Activated CD4-positive, alpha-beta T cell treated with anti-CD3 and anti-CD28 coated beads for 36 hours (primary cell): ENCODE results near the gene LRRN1. TPM values are rescaled to one million over a fixed set of nuclear protein-coding genes. Genes with fewer than 3 reads are reported as not detected.
"Not testable (repeated sequence)": the region's sequence is repeated elsewhere in the genome, so short reads cannot be mapped to it uniquely, and the experiment has no call there.

Experiments used
- ATAC-seq: fragments of 200-7000 bp; cut with Tn5 transposase; one replicate; pipeline ENCODE4 v1.10.0; 2021; ENCODE audit warnings: mild to moderate bottlenecking, moderate library complexity
- CTCF ChIA-PET: fragments of 350-600 bp; sonication (Branson Sonifier 250); formaldehyde crosslinking; loops from one replicate; lab custom pipeline; 2021; ENCODE audit warnings: antibody characterized with exemption; lab: Charles Lee
- POLR2A ChIA-PET: fragments of 350-600 bp; sonication (Branson Sonifier 250); formaldehyde crosslinking; loops from one replicate; lab custom pipeline; 2021; ENCODE audit warnings: antibody characterized with exemption, inconsistent platforms; lab: Charles Lee
- DNase-seq: peaks from one replicate; pipeline ENCODE4 v3.0.0-alpha.2; 2020
- H3K27ac Mint-ChIP-seq: one replicate; pipeline ENCODE4 v1.8.0; 2021; ENCODE audit warnings: mixed read lengths
- H3K27me3 Mint-ChIP-seq: one replicate; pipeline ENCODE4 v1.8.0; 2021; ENCODE audit warnings: mixed read lengths
- H3K36me3 Mint-ChIP-seq: one replicate; pipeline ENCODE4 v1.8.0; 2021; ENCODE audit warnings: low read depth, mixed read lengths
- H3K4me1 Mint-ChIP-seq: one replicate; pipeline ENCODE4 v1.8.0; 2021; ENCODE audit warnings: mixed read lengths
- H3K4me3 Mint-ChIP-seq: one replicate; pipeline ENCODE4 v1.8.0; 2021; ENCODE audit warnings: mild to moderate bottlenecking, moderate library complexity, mixed read lengths
- H3K9me3 Mint-ChIP-seq: one replicate; pipeline ENCODE4 v1.8.0; 2021; ENCODE audit warnings: low read depth, mixed read lengths
- intact Hi-C, 2 experiments: fragments of 100-400 bp; cut with DNase I in 1 of 2; cut with micrococcal nuclease in 1 of 2; formaldehyde crosslinking; loops; one replicate each; pipeline versions ENCODE4 v1.14.2 to v1.15.1; 2022 to 2024; cut with DNase I, micrococcal nuclease
- total RNA-seq, 2 experiments: library from RNA; stranded (reverse); gene quantifications; one replicate each; pipeline ENCODE4 v1.2.3, GENCODE V29; 2021

Gene LRRN1
- total RNA-seq, 2 experiments from 2014 or later, result 0.09 to 0.16 TPM

DNA sequence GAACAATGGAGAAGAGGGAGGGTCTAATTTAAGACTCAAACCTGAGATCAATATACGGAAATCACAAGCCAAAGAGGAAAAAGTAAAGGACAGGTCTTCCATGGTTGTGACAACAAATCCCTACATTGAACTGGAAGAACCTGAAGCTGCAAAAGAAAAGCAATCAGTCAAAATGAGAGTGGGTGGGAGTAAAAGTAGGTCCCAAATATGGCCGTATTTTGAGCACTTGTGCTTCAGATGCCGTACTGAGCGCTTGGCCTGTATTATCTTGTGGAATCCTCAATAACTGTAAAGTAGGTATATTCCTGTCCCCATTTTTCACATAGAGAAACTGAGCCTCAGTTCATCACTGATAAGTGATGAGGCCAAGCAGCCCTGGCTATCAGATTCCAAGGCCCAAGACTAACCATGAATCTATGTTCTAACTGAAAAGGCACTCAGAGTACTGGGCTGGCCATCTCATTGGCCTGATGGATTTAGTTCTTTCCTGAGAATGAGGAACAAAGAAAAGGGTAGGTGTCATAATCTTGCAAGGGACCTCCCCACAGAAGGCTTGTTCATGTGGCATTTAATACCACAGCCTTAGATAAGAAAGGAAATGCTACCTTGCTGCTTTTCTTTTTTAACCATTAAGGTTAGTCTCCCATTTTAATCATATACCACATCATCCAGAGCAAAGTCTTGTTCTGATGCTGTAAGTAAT is 52.5 kb downstream of the LRRN1 start:
- no peaks in the 10 kb centered on the region for H3K36me3 Mint-ChIP-seq
- intact Hi-C loops, result no loop called here
- ATAC-seq (no peak), DNase-seq (no peak)
- no peaks in the 10 kb centered on the region for H3K27me3 Mint-ChIP-seq
- H3K9me3 Mint-ChIP-seq, result no peaks in the 10 kb centered on the region
- ChIA-PET POLR2A (no interaction called here), CTCF (no interaction called here)
- H3K4me3 Mint-ChIP-seq, result no peak overlapping the region
- no peaks in the 10 kb centered on the region for H3K4me1 Mint-ChIP-seq
- no peak overlapping the region for H3K27ac Mint-ChIP-seq

DNA sequence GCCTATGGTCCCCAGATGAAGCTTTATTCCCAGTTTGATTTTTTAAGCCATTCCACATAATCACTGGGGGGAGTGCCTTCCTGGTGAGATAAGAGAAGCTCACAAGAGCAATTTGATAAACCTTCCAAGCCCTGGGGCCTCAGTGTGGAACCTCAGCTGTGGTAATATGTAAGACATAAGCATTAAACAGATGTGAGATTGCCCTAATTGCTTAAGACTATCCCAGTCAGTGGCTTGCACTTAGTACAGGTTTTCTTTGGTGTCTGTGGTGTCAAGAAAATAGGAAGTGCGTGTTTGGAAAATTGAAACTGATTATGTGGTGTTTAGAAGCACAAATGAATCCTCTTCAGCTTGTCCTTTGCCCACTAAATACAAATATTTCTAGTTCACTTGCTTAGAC is 54.3 kb downstream of the LRRN1 start:
- ChIA-PET POLR2A (no interaction called here), CTCF (interaction anchor here (0.6 kb wide), 1 partner anchor 1698 kb away, joined by 3 read pairs; no protein-coding TSS in a partner anchor)
- no peak for DNase-seq
- Mint-ChIP-seq H3K4me1 (no peaks in the 10 kb centered on the region), H3K27me3 (no peaks in the 10 kb centered on the region), H3K27ac (no peak overlapping the region), H3K4me3 (no peak overlapping the region), H3K36me3 (no peaks in the 10 kb centered on the region), H3K9me3 (no peaks in the 10 kb centered on the region)
- no peak for ATAC-seq
- intact Hi-C loops, result no loop called here

DNA sequence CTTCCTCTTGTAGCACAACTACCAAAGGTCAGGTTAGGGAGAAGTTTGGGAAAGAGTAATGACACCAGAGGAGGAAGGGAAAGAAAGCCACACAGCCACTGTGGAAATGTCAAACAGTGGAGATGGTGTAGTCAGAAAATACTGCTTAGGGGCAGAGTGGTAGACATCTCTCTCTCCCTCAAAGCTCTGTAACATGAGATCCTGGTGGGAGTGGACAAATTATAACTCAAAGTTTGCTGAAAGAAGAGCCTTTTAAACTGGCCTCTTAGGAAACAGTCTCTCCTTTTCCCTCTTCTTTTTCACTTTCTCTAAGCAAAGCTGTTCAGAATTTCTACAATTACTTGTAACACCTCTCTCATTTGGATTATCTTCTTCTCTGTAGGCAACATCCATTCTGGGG is 55.8 kb downstream of the LRRN1 start:
- Mint-ChIP-seq H3K27me3 (no peaks in the 10 kb centered on the region), H3K9me3 (no peaks in the 10 kb centered on the region), H3K4me3 (no peak overlapping the region), H3K36me3 (no peaks in the 10 kb centered on the region), H3K27ac (no peak overlapping the region), H3K4me1 (no peaks in the 10 kb centered on the region)
- ChIA-PET CTCF (no interaction called here), POLR2A (no interaction called here)
- DNase-seq, result no peak
- intact Hi-C loops, result no loop called here
- ATAC-seq, result no peak

DNA sequence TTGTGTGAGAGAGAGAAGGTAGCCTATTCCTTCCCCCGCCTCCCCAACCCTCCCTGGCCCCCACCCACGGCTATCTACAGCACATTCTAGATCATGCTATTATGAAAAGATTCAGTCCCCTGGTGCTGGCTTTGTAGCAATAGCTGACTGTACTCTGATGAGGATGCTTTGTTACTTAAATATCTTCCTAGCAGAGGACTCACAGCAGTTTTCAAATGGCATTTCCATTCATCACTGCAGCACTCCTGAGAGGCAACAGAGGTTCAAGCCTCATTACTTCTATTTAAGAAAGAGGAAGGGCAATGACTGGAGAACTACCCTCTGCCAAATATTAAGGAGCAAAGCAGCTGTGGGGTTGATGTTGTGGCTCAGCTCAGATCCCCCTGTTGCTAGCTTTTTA is 61.0 kb downstream of the LRRN1 start:
- POLR2A ChIA-PET, result no interaction called here
- DNase-seq (no peak), ATAC-seq (no peak)
- H3K4me1 Mint-ChIP-seq, result no peaks in the 10 kb centered on the region
- H3K4me3 Mint-ChIP-seq, result no peak overlapping the region
- H3K9me3 Mint-ChIP-seq, result no peaks in the 10 kb centered on the region
- intact Hi-C loops, result no loop called here
- CTCF ChIA-PET, result no interaction called here
- H3K27ac Mint-ChIP-seq, result no peak overlapping the region
- H3K36me3 Mint-ChIP-seq, result no peaks in the 10 kb centered on the region
- no peaks in the 10 kb centered on the region for H3K27me3 Mint-ChIP-seq

DNA sequence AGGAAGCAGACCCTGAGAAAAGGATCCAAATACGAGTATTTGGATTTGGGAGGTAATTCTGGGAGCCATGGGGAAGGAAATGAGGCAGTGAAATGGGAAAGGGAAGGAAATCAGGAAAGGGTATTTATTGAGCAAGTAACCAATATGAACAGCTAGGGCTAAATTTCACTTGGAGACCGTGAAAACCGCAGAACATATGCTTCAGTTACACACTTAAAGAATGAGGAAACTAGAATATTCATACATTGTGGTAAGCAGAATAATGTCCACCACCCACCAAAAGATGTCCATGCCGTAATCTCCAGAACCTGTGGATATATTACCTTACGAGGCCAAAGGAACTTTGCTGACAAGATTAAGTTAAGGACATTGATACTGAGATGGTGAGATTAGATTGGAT is 63.3 kb downstream of the LRRN1 start:
- ATAC-seq (no peak), DNase-seq (no peak)
- no peak overlapping the region for H3K27ac Mint-ChIP-seq
- H3K27me3 Mint-ChIP-seq, result no peaks in the 10 kb centered on the region
- ChIA-PET POLR2A (no interaction called here), CTCF (no interaction called here)
- no peaks in the 10 kb centered on the region for H3K4me1 Mint-ChIP-seq
- intact Hi-C loops, result no loop called here
- no peaks in the 10 kb centered on the region for H3K9me3 Mint-ChIP-seq
- no peaks in the 10 kb centered on the region for H3K36me3 Mint-ChIP-seq
- H3K4me3 Mint-ChIP-seq, result no peak overlapping the region

DNA sequence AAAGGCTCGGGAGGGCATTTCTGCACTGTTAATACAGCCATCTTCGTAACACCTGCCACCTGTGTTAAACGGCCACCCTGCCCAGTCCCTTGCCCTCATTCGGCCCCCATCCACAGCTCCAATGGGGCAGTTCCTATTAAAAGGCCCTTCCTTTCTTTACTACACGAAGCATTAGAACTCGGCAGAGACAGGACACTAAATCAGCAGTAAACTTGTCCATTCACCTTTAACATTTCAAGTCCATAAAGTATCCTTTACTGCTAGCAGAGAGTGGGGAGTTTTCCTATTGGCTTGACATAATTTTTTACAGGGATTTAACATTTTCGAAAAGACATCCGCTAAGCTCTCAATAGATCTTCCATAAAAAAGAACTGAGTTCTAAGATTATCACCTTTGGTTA is 76.3 kb downstream of the LRRN1 start:
- H3K4me3 Mint-ChIP-seq, result no peak overlapping the region
- no peak for ATAC-seq
- intact Hi-C loops, result no loop called here
- H3K36me3 Mint-ChIP-seq, result no peaks in the 10 kb centered on the region
- ChIA-PET CTCF (no interaction called here), POLR2A (no interaction called here)
- H3K9me3 Mint-ChIP-seq, result no peaks in the 10 kb centered on the region
- no peak for DNase-seq
- H3K27me3 Mint-ChIP-seq, result no peaks in the 10 kb centered on the region
- no peak overlapping the region for H3K27ac Mint-ChIP-seq
- no peaks in the 10 kb centered on the region for H3K4me1 Mint-ChIP-seq

DNA sequence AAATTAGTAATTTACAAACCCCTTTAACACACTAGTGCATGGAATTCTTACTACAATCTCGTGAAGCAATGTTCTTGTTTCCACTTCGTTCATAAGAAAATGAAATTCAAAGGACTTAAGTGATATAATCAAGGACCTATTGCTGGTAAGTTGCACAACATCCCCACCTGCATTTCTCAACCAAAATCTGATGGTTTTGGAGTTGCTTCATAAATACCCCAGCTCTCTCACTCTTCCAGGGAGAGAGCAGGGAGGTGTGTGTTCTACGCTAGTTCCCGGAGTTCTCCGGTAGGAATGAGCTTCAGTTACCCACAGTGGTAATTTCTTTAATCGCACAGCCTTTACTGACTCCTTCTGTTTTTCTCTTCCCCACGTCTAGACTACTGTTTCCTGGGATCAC is 81.8 kb downstream of the LRRN1 start:
- intact Hi-C loops, result no loop called here
- ATAC-seq (no peak), DNase-seq (no peak)
- H3K27ac Mint-ChIP-seq, result no peak overlapping the region
- H3K9me3 Mint-ChIP-seq, result peaks cover 3% of the 10 kb centered on the region
- POLR2A ChIA-PET, result no interaction called here
- CTCF ChIA-PET, result no interaction called here
- no peaks in the 10 kb centered on the region for H3K27me3 Mint-ChIP-seq
- no peak overlapping the region for H3K4me3 Mint-ChIP-seq
- no peaks in the 10 kb centered on the region for H3K36me3 Mint-ChIP-seq
- no peaks in the 10 kb centered on the region for H3K4me1 Mint-ChIP-seq

DNA sequence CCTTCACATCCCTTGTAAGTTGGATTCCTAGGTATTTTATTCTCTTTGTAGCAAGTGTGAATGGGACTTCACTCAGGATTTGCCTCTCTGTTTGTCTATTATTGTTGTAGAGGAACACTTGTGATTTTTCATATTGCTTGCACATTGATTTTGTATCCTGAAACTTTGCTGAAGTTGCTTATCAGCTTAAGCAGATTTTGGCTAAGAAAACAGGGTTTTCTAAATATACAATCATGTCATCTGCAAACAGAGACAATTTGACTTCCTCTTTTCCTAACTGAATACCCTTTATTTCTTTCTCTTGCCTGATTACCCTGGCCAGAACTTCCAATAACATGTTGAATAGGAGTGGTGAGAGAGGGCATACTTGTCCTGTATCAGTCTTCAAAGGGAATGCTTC is 88.1 kb downstream of the LRRN1 start:
- H3K27me3 Mint-ChIP-seq, intact Hi-C loops, CTCF ChIA-PET: not testable (repeated sequence)

DNA sequence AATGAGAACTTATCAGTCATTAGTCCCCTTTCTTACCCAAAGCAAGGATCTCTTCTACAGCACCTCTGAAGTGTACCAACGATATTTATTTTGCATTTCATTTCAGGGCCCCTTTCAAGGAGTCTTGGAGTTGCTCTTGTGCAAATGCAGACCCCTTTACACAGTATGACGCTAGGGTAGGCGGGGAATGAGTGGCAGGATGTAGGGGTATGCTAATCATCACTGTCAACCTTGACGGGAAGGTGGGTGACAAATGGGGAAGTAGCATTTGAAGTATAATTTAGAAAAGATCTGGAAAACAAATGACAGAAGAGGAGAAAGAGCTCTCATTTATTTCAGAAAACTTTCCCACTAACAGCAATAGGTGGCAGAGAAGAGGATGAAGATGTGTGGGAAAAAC is 94.4 kb downstream of the LRRN1 start:
- H3K9me3 Mint-ChIP-seq, result peaks cover 19% of the 10 kb centered on the region
- DNase-seq, result no peak
- no peak overlapping the region for H3K27ac Mint-ChIP-seq
- ChIA-PET CTCF (no interaction called here), POLR2A (no interaction called here)
- intact Hi-C loops, result no loop called here
- H3K36me3 Mint-ChIP-seq, result no peaks in the 10 kb centered on the region
- no peaks in the 10 kb centered on the region for H3K27me3 Mint-ChIP-seq
- ATAC-seq, result no peak
- H3K4me1 Mint-ChIP-seq, result no peaks in the 10 kb centered on the region
- no peak overlapping the region for H3K4me3 Mint-ChIP-seq

More for the DNA sequence above, 88.1 kb downstream of the LRRN1 start:
- ATAC-seq, H3K4me1 Mint-ChIP-seq, POLR2A ChIA-PET, H3K36me3 Mint-ChIP-seq, DNase-seq, H3K4me3 Mint-ChIP-seq, H3K27ac Mint-ChIP-seq: not testable (repeated sequence)
- peaks cover 22% of the 10 kb centered on the region for H3K9me3 Mint-ChIP-seq
